ENCODE data around the gene CCDC192.

DNA sequence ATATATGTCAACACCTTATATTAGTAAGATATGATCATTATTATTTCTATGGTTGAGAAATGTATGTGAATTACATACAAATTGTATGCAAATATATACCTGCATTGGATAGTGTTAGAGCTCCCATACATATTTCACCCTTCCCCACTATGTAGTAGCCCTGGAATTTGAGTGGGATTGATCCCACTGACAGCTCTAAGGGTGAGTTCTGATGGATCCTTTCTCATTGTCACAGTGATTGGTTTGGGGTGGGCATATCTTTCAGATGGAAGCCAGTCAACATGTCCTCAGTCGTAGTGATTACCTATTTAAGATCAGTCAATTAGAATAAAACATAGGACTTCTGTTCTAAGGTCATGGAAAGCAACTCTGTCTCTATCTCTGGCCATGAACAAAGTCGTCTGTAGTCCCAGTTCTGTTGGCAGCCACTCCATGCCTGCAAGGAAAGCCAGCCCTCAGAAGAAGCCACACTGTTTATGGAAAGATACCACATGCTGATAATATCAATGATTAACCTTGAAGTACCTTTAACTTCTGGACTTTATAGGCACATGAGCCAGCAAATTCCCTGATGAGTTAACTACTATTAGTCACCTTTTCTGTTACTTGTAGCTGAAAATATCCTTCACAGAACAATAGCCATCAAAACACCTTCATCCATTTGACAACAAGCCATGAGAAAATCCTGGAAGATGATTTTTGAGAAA, 5.1 kb upstream of the CCDC192 start:
- TF ChIP-seq, protein P1, sequence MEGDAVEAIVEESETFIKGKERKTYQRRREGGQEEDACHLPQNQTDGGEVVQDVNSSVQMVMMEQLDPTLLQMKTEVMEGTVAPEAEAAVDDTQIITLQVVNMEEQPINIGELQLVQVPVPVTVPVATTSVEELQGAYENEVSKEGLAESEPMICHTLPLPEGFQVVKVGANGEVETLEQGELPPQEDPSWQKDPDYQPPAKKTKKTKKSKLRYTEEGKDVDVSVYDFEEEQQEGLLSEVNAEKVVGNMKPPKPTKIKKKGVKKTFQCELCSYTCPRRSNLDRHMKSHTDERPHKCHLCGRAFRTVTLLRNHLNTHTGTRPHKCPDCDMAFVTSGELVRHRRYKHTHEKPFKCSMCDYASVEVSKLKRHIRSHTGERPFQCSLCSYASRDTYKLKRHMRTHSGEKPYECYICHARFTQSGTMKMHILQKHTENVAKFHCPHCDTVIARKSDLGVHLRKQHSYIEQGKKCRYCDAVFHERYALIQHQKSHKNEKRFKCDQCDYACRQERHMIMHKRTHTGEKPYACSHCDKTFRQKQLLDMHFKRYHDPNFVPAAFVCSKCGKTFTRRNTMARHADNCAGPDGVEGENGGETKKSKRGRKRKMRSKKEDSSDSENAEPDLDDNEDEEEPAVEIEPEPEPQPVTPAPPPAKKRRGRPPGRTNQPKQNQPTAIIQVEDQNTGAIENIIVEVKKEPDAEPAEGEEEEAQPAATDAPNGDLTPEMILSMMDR (IDR thresholded peaks at IDR 0.05): no peak
- no peak for TF ChIP-seq POLR2A (IDR thresholded peaks at IDR 0.05)
- no peak for TF ChIP-seq POLR2AphosphoS5 (IDR thresholded peaks at IDR 0.05)
